GM21423 (cell line): ENCODE data around the gene MARCHF10.

ENCODE experiments used
- ATAC-seq: cut with Tn5 transposase; IDR thresholded peaks from one replicate; pipeline ENCODE4 v1.9.1; 2021; ENCODE audit warnings: mild to moderate bottlenecking, moderate library complexity; ENCODE audit not compliant: unreplicated experiment

The MARCHF10 gene

GRCh38 chr17:62681061-62681938 lies 126.8 kb downstream of the MARCHF10 start:
- ATAC-seq = no peak

- no peak for ATAC-seq
Observed at GRCh38 chr17:62680541-62681052, 127.5 kb downstream of the MARCHF10 start.

- ATAC-seq = no peak
Observed at GRCh38 chr17:62679866-62680377, 128.2 kb downstream of the MARCHF10 start.

DNA sequence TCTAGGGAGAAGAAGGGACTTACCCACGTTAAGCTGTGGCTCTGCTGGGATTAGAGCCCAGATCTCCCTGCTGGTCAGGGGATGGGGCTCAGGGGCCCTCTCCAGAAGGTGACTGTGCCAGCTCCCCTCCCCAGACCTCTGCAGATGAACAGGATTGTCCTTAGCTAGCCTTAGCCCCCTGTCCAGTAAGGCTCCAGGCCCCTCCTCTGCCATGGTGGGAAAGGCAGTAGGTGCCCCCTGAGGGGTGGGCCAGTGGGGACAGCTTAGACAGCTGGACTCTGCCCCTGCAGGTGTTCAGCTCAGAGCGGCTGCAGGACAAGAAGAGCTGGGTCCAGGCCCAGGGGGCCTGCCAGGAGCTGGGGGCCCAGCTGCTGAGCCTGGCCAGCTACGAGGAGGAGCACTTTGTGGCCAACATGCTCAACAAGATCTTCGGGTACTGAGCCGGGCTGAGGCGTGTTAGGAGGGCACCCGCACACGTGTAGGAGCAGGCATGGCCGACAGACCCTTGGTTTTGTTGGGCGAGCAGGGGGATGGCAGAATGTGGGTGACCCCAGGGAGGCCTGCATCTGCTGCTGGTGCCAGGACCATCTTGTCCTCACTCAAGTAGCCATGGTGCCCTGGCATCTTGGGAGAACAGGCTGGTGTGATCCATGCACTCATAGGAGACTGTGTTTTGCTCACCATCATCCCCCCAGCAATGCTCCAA lies 129.7 kb downstream of the MARCHF10 start:
- ATAC-seq = no peak

DNA sequence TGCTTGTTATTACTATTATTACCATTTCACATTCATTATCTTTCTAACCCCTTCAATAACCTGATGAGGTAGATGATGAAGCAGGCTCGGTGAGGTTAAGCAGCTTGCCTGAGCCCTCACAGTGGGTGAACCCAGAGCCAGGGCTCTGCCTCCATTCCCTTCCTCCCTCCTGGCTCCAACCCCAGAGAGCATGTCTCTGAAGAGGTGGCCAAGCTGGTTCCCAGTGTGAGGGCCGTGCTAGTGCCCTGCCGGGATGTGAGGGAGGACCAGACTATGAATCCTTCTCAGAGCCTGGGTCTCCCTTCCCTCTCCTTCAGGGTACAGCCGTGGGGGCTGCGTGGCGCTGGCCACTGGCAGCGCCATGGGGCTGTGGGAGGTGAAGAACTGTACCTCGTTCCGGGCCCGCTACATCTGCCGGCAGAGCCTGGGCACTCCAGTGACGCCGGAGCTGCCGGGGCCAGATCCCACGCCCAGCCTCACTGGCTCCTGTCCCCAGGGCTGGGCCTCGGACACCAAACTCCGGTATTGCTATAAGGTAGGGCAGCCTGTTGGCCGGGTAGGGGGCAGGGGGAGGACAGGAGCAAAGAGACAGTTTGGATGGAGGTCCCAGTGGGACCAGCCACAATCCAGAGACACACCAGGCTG lies 131.0 kb downstream of the MARCHF10 start:
- ATAC-seq = no peak

- no peak for ATAC-seq
Observed at GRCh38 chr17:62676231-62676943, 131.7 kb downstream of the MARCHF10 start.

DNA sequence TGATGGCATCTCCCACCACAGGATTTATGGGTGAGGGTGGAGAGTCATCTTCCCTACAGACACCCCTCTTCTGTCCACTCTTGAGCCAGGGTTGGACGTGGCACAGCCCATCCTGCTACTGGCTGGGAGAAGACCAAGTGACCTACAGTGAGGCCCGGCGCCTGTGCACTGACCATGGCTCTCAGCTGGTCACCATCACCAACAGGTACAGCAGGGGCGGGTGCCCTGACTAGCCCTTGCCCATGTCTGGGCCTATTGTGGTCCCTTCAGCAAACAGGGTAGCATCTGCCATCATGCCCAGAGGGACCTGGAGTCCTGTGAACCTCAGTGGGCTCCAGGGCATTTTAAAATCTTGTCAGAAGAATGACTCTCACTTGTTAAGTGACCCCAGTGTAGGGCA lies 132.4 kb downstream of the MARCHF10 start:
- no peak for ATAC-seq

DNA sequence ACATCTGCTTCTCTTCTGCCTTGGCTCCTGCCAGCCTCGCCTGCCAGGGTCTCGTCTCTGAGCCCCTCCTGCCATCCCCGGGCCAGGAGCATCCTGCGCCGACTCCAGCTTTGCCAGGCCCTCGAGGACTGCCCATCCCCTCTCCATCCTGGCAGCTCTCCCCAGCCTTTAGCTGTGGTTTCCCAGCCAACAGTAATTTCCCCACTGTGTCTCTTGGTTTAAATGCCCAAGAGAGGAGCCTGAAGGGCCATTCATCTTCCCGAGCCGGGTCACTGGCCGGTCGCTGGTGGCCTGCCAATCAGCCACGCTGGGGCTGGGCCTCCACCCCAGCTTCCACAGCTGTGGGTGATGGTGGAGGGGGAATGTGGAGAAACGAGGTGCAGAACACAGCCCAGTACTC lies 132.9 kb downstream of the MARCHF10 start:
- ATAC-seq = no peak

- no peak for ATAC-seq
Observed at GRCh38 chr17:62674841-62675240, 133.3 kb downstream of the MARCHF10 start.

DNA sequence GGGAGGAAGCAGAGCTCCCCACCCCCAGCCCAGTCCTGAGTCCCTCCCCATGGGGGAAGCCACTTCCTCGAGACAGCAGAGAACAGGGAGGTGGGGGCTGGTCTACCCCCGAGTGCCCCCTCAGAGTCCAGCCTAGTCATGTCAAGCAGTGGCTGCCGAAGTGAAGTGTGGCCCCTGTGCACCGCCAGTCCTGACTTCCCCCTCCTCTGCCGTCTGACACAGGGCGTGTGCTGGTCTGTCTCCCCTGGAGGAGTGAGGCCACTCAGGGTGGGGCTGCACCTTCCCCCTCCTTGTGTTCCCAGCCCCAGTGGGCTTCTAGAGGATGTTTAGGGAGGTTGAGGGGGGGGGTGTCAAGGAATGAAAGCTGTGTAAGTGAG lies 133.8 kb downstream of the MARCHF10 start:
- no peak for ATAC-seq

GRCh38 chr17:62673614-62674362 lies 134.3 kb downstream of the MARCHF10 start:
- ATAC-seq = no peak

DNA sequence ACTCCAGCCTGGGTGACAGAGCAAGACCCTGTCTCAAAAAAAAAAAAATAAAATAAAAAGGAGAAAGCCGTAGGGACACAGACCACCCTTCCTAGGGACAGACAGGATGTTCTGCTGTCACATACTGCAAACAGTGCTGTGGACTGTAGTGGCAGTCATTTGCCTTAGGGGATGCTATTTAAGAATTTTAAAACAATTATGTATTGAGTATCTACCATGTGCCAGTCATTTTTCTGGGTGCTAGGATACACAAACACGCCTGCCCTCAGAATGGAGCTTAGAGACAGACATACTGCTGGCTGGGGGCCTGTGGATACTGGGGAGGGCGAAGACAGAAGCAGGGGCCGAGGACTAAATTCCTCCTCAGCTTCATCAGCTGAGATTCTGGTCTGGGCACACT lies 135.2 kb downstream of the MARCHF10 start:
- no peak for ATAC-seq

GRCh38 chr17:62671553-62671952 lies 136.6 kb downstream of the MARCHF10 start:
- ATAC-seq = no peak

DNA sequence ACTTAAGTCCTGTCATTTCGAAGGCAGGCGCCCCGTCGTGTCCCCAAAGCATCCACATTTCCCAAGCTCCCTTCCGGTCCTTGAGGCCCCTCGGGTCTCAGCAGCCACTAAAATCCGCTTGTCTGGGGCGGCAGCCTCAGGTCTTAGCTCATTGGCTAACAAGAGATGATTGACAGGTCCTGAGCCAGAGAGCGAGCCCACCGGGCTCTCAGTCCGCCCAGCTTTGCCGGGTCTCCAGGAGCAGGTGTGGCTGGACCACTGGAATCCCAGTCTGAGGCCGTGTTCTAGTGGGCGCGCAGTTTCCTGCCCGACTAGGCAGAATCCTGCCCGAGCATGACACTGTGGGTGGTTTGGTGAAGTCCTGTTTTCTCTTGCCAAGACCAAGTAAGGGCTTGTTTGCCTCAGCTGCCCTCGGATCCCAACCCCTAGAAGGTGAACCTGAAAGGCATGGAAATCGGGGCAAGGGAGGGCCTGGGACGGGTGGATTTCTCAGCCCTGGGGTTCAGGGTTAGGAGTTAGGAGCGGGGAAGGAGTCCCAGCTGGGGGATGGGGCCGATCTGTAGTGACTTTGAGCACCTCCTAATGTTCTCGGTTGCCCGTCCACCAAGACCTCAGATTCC lies 137.8 kb downstream of the MARCHF10 start:
- no peak for ATAC-seq

GRCh38 chr17:62668091-62668804 lies 139.9 kb downstream of the MARCHF10 start:
- ATAC-seq = no peak

GRCh38 chr17:62666801-62667591 lies 141.1 kb downstream of the MARCHF10 start:
- ATAC-seq = no peak

DNA sequence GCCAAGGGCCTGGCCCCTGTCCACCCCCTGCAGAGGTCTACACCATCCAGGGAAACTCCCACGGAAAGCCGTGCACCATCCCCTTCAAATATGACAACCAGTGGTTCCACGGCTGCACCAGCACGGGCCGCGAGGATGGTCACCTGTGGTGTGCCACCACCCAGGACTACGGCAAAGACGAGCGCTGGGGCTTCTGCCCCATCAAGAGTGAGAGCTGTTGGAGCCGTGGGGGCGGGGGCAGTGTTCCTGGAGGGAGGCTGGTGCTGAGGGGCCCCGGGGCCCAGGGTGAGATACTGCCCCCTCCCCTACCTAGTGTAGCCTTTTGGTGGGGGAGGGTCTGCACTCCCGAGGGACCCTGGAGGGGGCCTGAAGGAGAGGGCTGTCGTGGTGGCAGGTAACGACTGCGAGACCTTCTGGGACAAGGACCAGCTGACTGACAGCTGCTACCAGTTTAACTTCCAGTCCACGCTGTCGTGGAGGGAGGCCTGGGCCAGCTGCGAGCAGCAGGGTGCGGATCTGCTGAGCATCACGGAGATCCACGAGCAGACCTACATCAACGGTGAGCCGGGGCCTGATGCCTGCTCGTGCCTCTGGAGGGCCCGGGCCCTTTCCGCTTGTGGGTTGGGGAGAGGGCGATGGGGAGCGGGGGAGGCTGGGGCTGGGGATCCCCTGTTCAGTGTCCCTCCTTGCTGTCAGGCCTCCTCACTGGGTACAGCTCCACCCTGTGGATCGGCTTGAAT lies 141.9 kb downstream of the MARCHF10 start:
- ATAC-seq = no peak
